Heart left ventricle (tissue), 13 donors: ENCODE results near the gene PCDH10.

Source experiments
- CTCF ChIP-seq, 12 donors: fragments of 200-600 bp; sonication (generic) in 4 of 12; IDR thresholded peaks; one replicate each; pipeline versions ENCODE4 v1.5.0 to v1.8.0; 2018 to 2022; ENCODE audit warnings: antibody characterized with exemption in 12 of 12, mild to moderate bottlenecking in 5 of 12
- POLR2A ChIP-seq, 2 donors: fragments of 450-650 bp; IDR thresholded peaks; one replicate each; pipeline ENCODE4 v1.6.1; 2017; ENCODE audit warnings: antibody characterized with exemption in 2 of 2, mild to moderate bottlenecking in 2 of 2, moderate library complexity in 2 of 2
- donor health status: ischemic (EF 13 %, LVEDD 7.1; RV severe dilation, severe dysfunction).
- donor health status: DM: no; HTN: yes; CAD: no.
- donor health status: DM: no; HTN: no; CAD: no.
- donor health status: ischemic (EF 25% LVEDD 6.9; RV normal size, moderate dysfunction).
- donor health status: ischemic (EF 25% LVEDD 5.7; RV mildly dilated, moderate dysfunction).
- donor health status: ischemic (EF 35%, LVEDD 5.7; RV mildly dilated, moderate dysfunction).
- donor health status: nonischemic (EF 11% LVEDD 7.7; RV severe dilation, severe dysfunction).
- donor health status: DM: yes; HTN: yes; CAD: no.
- donor health status: PGD.
- donor health status: ischemic (EF 29% LVEDD 5.4; RV normal size, mild dysfunction).
- donor health status: nonischemic (EF 23%, LVEDD 6.1; RV moderate dilation, normal function).

GRCh38 chr4:133186210-133186609 lies 37.1 kb downstream of the PCDH10 start:
- TF ChIP-seq CTCF (IDR thresholded peaks at IDR 0.05) (no peak), POLR2A (IDR thresholded peaks at IDR 0.05) (no peak)
